CD8-positive, alpha-beta memory T cell (primary cell): ENCODE data around the gene RMI1. TPM values are rescaled to one million over a fixed set of nuclear protein-coding genes. Genes with fewer than 3 reads are reported as not detected.

Experiments used
- CTCF ChIA-PET: fragments of 350-600 bp; sonication (Branson Sonifier 250); formaldehyde crosslinking; loops from one replicate; lab custom pipeline; 2021; ENCODE audit warnings: antibody characterized with exemption; lab: Charles Lee
- POLR2A ChIA-PET: fragments of 350-600 bp; sonication (Branson Sonifier 250); formaldehyde crosslinking; loops from one replicate; lab custom pipeline; 2021; ENCODE audit warnings: antibody characterized with exemption; lab: Charles Lee
- DNase-seq, 5 donors: peaks; one replicate each; pipeline versions ENCODE4 v3.0.0 to v3.0.0-alpha.2; 2020 to 2022; ENCODE audit warnings: mixed read lengths in 1 of 5
- H3K27ac ChIP-seq: one replicate; pipeline ENCODE4 v1.7.0; 2013; ENCODE audit warnings: low read depth, mild to moderate bottlenecking, low read length, moderate library complexity
- H3K27me3 ChIP-seq: 2 replicates; pipeline ENCODE4 v1.7.0; 2013; ENCODE audit warnings: low read length, mild to moderate bottlenecking; ENCODE audit not compliant: insufficient read depth, poor library complexity, severe bottlenecking
- H3K36me3 ChIP-seq: 2 replicates; pipeline ENCODE4 v1.7.0; 2013; ENCODE audit warnings: mild to moderate bottlenecking, low read length, moderate library complexity; ENCODE audit not compliant: insufficient read depth
- H3K4me1 ChIP-seq: 2 replicates; pipeline ENCODE4 v1.7.0; 2013; ENCODE audit warnings: mild to moderate bottlenecking, low read length, moderate library complexity; ENCODE audit not compliant: insufficient read depth
- H3K4me3 ChIP-seq: 2 replicates; pipeline ENCODE4 v1.7.0; 2013; ENCODE audit warnings: mild to moderate bottlenecking, low read length
- H3K9me3 ChIP-seq: 2 replicates; pipeline ENCODE4 v1.7.0; 2013; ENCODE audit warnings: mild to moderate bottlenecking, low read length
- H3K27ac Mint-ChIP-seq, 8 donors: one replicate each; pipeline ENCODE4 v1.8.0; 2020 to 2021; ENCODE audit warnings: mixed read lengths in 8 of 8, mild to moderate bottlenecking in 6 of 8, inconsistent platforms in 3 of 8, moderate library complexity in 3 of 8
- H3K27me3 Mint-ChIP-seq, 2 donors: one replicate each; pipeline ENCODE4 v1.8.0; 2020 to 2021; ENCODE audit warnings: mixed read lengths in 2 of 2, mild to moderate bottlenecking in 1 of 2, moderate library complexity in 1 of 2
- H3K36me3 Mint-ChIP-seq, 3 donors: one replicate each; pipeline ENCODE4 v1.8.0; 2020 to 2021; ENCODE audit warnings: mixed read lengths in 3 of 3, inconsistent platforms in 1 of 3, mild to moderate bottlenecking in 1 of 3
- H3K4me1 Mint-ChIP-seq, 3 donors: one replicate each; pipeline ENCODE4 v1.8.0; 2020 to 2021; ENCODE audit warnings: mixed read lengths in 3 of 3, inconsistent platforms in 1 of 3, mild to moderate bottlenecking in 1 of 3
- H3K4me3 Mint-ChIP-seq, 7 donors: one replicate each; pipeline ENCODE4 v1.8.0; 2020 to 2021; ENCODE audit warnings: mixed read lengths in 7 of 7, mild to moderate bottlenecking in 6 of 7, moderate library complexity in 4 of 7, inconsistent platforms in 2 of 7
- H3K9me3 Mint-ChIP-seq, 5 donors: one replicate each; pipeline ENCODE4 v1.8.0; 2020 to 2022; ENCODE audit warnings: mixed read lengths in 5 of 5, mild to moderate bottlenecking in 3 of 5, moderate library complexity in 2 of 5, inconsistent platforms in 1 of 5
- polyA plus RNA-seq: library from polyadenylated mRNA; unstranded; fragments of 300-500 nt; fragmentation: Illumina TruSeq; gene quantifications from one replicate; pipeline ENCODE4 v1.2.3, GENCODE V29; 2021
- total RNA-seq, 2 experiments: library from RNA; stranded (reverse); gene quantifications; one replicate each; pipeline ENCODE4 v1.2.3, GENCODE V29; 2021

The RMI1 gene
- total RNA-seq (10 to 100 TPM; 29.0 to 29.3 TPM), polyA plus RNA-seq (5.9 TPM)

DNA sequence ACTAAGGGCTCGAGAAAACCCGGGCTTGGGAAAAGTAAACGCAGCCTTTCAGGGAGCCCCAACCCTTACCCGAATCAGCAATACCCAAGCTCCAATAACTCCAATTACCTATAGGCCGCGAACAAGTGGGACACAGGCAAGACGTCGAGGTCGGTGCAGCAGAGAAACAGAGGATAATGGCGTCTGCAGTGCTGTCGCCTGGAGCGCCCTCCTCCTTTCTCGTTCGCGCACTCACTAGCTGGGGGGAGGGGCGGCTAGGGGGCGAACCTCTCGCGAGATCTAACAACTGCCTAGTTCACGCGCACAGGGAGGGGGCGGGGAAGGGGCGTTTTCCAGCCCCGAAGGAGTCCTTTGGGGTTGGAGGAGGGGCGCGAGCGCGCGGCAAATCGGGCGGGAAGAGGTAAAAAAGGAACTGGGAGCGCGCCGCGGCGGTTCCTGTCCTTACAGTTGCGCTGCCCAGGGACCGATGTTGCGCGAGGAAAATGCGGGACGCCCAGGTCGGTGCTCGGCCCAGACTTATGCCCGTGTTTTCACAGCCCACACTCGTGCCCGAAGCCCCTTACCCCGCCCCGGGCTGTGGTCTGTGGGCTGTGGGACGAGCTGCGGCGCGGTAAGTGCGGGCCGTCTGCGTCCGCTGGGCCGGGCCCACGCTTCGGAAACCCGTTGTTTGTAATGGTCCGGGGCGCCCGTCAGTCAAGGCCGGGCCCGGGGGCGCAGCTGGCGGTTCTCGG, at the start of gene RMI1:
Gene RMI1 (plus strand): TSS at position 411 of the 731 bp plus-strand sequence. CDS start 20,182 bp downstream, outside the sequence.
- H3K27me3 ChIP-seq: no peaks in the 10 kb centered on the region
- H3K36me3 Mint-ChIP-seq: peaks cover 4 to 51% (median 13%) of the 10 kb centered on the region in 3 donors
- POLR2A ChIA-PET: interaction anchor here (0.8 to 3.3 kb wide), 12 partner anchors 10 to 1960 kb away, joined by 3 to 28 read pairs (median 6); partner anchors contain the start of genes IDNK, KIF27, NAA35 and UBQLN1
- H3K27me3 Mint-ChIP-seq: peaks cover 0 to 10% of the 10 kb centered on the region in 2 donors
- H3K4me1 ChIP-seq: peaks cover 35% of the 10 kb centered on the region
- CTCF ChIA-PET: interaction anchor here (0.6 to 1.5 kb wide), 6 partner anchors 16 to 273 kb away, joined by 3 to 7 read pairs (median 4); partner anchors contain the start of genes KIF27 and UBQLN1
- peaks cover 23% of the 10 kb centered on the region for H3K36me3 ChIP-seq
- H3K4me1 Mint-ChIP-seq: peaks cover 45 to 57% (median 52%) of the 10 kb centered on the region in 3 donors
- H3K4me3 Mint-ChIP-seq: peak within 1 kb of the TSS; percentile 91 to 100 (median 98)
- peak within 1 kb of the TSS; percentile 94 for H3K27ac ChIP-seq
- peaks cover 0 to 2% (median 0%) of the 10 kb centered on the region in 5 donors for H3K9me3 Mint-ChIP-seq
- H3K9me3 ChIP-seq: no peaks in the 10 kb centered on the region
- H3K4me3 ChIP-seq: peak within 1 kb of the TSS; percentile 82
- H3K27ac Mint-ChIP-seq: peak within 1 kb of the TSS; percentile 97 to 99 (median 99)
- DNase-seq: peak; percentile 98 to 100 (median 100)

DNA sequence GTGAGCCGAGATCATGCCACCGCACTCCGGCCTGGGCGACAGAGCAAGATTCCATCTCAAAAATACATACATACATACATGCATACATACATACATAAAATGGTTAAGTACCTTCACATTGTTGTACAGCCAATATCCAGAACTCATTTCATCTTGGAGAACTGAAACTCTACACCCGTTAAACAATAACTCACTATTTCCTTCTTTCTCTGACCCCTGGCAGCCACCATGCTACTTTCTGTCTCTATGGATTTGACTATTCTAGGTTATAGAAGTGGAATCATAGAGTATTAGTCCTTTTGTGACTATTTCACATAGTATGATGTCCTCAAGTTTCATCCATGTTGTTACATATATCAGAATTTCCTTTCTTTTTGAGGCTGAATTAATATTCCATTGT, 49.7 kb upstream of the RMI1 start:
- POLR2A ChIA-PET: no interaction called here
- no peak for DNase-seq
- no peak overlapping the region for H3K4me3 ChIP-seq

DNA sequence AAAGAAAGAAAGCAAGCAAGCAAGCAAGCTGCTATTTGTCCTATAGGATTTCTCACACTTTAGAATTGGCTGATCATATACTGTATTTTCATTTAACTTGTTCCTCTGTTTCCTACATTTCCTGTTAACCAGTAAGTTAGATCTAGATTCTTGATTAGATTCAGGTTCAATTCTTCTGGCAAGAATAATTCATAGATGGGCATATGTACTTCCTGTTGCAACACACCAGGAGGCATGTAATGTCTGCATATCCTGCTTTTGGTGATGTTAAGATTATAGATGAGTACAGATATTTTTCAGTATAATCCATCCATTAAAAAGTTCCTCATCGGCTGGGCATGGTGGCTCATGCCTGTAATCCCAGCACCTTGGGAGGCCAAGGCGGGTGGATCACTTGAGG, 48.6 kb upstream of the RMI1 start:
- H3K27me3 Mint-ChIP-seq: peaks cover 0 to 3% of the 10 kb centered on the region in 2 donors
- H3K27me3 ChIP-seq: no peaks in the 10 kb centered on the region
- no peak overlapping the region for H3K27ac Mint-ChIP-seq
- ChIA-PET CTCF (no interaction called here), POLR2A (no interaction called here)
- H3K36me3 Mint-ChIP-seq: no peaks in the 10 kb centered on the region
- no peak for DNase-seq
- H3K27ac ChIP-seq: no peak overlapping the region
- H3K4me3 ChIP-seq: no peak overlapping the region
- H3K4me1 ChIP-seq: no peaks in the 10 kb centered on the region
- peaks cover 0 to 8% (median 0%) of the 10 kb centered on the region in 3 donors for H3K4me1 Mint-ChIP-seq
- no peak overlapping the region for H3K4me3 Mint-ChIP-seq
- no peaks in the 10 kb centered on the region for H3K9me3 ChIP-seq
- H3K9me3 Mint-ChIP-seq: no peaks in the 10 kb centered on the region
- no peaks in the 10 kb centered on the region for H3K36me3 ChIP-seq

More for the DNA sequence above, 49.7 kb upstream of the RMI1 start:
- Histone ChIP-seq H3K27me3 (no peaks in the 10 kb centered on the region), H3K27ac (no peak overlapping the region), H3K4me1 (no peaks in the 10 kb centered on the region), H3K9me3 (no peaks in the 10 kb centered on the region), H3K36me3 (no peaks in the 10 kb centered on the region)
- Mint-ChIP-seq H3K27ac (no peak overlapping the region), H3K9me3 (no peaks in the 10 kb centered on the region), H3K4me3 (no peak overlapping the region), H3K36me3 (no peaks in the 10 kb centered on the region), H3K27me3 (peaks cover 0 to 3% of the 10 kb centered on the region in 2 donors), H3K4me1 (peaks cover 0 to 8% (median 0%) of the 10 kb centered on the region in 3 donors)
- CTCF ChIA-PET: interaction anchor here (1.4 kb wide), 1 partner anchor 242 kb away, joined by 4 read pairs; no protein-coding TSS in a partner anchor

GRCh38 chr9:83932851-83933250, 47.8 kb upstream of the RMI1 start:
- no peak for DNase-seq

DNA sequence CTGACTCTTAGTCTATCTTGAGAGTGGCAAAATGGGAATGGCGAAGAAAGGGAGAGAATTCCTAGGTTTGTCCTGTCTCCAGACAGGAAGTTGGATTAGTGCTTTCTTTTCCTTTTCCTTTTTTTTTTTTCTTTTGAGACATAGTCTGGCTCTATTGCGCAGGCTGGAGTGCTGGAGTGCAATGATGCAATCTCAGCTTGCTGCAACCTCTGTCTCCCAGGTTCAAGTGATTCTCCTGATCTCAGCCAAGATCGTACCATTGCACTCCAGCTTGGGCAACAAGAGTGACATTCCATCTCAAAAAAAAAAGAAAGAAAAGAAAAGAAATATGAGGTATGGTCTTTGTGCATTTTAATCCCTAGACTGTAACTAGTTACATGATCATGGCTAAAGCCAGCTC, 46.8 kb upstream of the RMI1 start:
- Histone ChIP-seq H3K27ac (no peak overlapping the region), H3K4me1 (no peaks in the 10 kb centered on the region), H3K9me3 (no peaks in the 10 kb centered on the region), H3K27me3 (no peaks in the 10 kb centered on the region), H3K36me3 (no peaks in the 10 kb centered on the region), H3K4me3 (no peak overlapping the region)
- H3K27ac Mint-ChIP-seq: no peak overlapping the region
- ChIA-PET POLR2A (no interaction called here), CTCF (interaction anchor here (1.5 kb wide), 1 partner anchor 313 kb away, joined by 3 read pairs; no protein-coding TSS in a partner anchor)
- H3K36me3 Mint-ChIP-seq: peaks cover 0 to 5% (median 2%) of the 10 kb centered on the region in 3 donors
- no peaks in the 10 kb centered on the region for H3K27me3 Mint-ChIP-seq
- H3K9me3 Mint-ChIP-seq: no peaks in the 10 kb centered on the region
- DNase-seq: no peak
- H3K4me1 Mint-ChIP-seq: peaks cover 0 to 8% (median 0%) of the 10 kb centered on the region in 3 donors
- H3K4me3 Mint-ChIP-seq: no peak overlapping the region

More at GRCh38 chr9:83932851-83933250, 47.8 kb upstream of the RMI1 start:
- ChIA-PET POLR2A (no interaction called here), CTCF (interaction anchor here (1.5 kb wide), 1 partner anchor 312 kb away, joined by 3 read pairs; no protein-coding TSS in a partner anchor)
- Histone ChIP-seq H3K4me1 (no peaks in the 10 kb centered on the region), H3K36me3 (no peaks in the 10 kb centered on the region), H3K27ac (no peak overlapping the region), H3K9me3 (no peaks in the 10 kb centered on the region), H3K27me3 (no peaks in the 10 kb centered on the region), H3K4me3 (no peak overlapping the region)
- no peaks in the 10 kb centered on the region for H3K27me3 Mint-ChIP-seq
- peaks cover 0 to 8% (median 0%) of the 10 kb centered on the region in 3 donors for H3K4me1 Mint-ChIP-seq
- peaks cover 0 to under 1% (median under 1%) of the 10 kb centered on the region in 3 donors for H3K36me3 Mint-ChIP-seq
- no peak overlapping the region for H3K4me3 Mint-ChIP-seq
- H3K27ac Mint-ChIP-seq: no peak overlapping the region
- no peaks in the 10 kb centered on the region for H3K9me3 Mint-ChIP-seq

DNA sequence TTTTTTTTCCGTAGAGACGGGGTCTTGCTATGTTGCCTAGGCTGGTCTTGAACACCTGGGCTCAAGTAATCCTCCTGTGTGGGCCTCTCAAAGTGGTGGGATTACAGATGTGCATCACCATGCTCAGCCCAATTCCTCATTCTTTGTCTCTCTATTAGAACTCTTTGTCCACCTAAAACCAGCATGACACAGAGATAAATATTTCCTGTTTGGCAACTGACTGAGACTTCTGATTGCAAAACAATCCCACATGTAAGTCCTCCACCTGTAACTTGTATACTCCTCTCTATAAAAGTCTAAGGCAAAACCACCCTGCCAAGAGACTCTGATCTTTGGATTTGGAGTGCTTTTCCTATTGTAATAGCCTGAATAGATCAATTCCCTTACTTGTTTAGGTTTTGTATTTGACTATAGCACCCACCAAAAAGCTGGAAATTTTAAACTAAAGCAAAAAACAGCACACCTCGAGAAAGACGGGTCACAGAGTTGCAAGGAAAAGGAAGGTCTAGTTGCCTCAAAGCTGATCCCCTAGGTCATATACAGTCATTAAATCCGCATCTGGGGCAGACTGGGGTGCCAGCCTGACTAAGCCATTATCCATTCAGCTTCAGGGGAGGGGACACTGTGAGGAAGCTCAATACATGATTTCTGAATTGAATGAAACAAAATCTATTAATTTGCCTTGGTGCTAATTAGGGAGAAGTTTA, 45.9 kb upstream of the RMI1 start:
- DNase-seq: no peak
- Histone ChIP-seq H3K4me1 (no peaks in the 10 kb centered on the region), H3K4me3 (no peak overlapping the region), H3K9me3 (no peaks in the 10 kb centered on the region), H3K27ac (no peak overlapping the region), H3K36me3 (no peaks in the 10 kb centered on the region), H3K27me3 (no peaks in the 10 kb centered on the region)
- Mint-ChIP-seq H3K27ac (no peak overlapping the region), H3K4me3 (no peak overlapping the region), H3K4me1 (peaks cover 0 to 8% (median 0%) of the 10 kb centered on the region in 3 donors), H3K36me3 (peaks cover 0 to 13% (median 5%) of the 10 kb centered on the region in 3 donors), H3K27me3 (no peaks in the 10 kb centered on the region), H3K9me3 (no peaks in the 10 kb centered on the region)
- POLR2A ChIA-PET: no interaction called here
- CTCF ChIA-PET: interaction anchor here (1.5 to 3.1 kb wide), 2 partner anchors 238 to 314 kb away, joined by 3 to 25 read pairs; no protein-coding TSS in a partner anchor

- CTCF ChIA-PET: interaction anchor here (2.4 to 3.1 kb wide), 2 partner anchors 238 to 325 kb away, joined by 16 to 25 read pairs; no protein-coding TSS in a partner anchor
- Mint-ChIP-seq H3K4me1 (peaks cover 0 to 8% (median 0%) of the 10 kb centered on the region in 3 donors), H3K9me3 (no peaks in the 10 kb centered on the region)
These were observed 45.2 kb upstream of the RMI1 start for GRCh38 chr9:83935276-83935935.

More at GRCh38 chr9:83935276-83935935, 45.2 kb upstream of the RMI1 start:
- H3K27ac ChIP-seq: no peak overlapping the region
- H3K9me3 ChIP-seq: no peaks in the 10 kb centered on the region
- POLR2A ChIA-PET: no interaction called here
- no peak for DNase-seq
- Mint-ChIP-seq H3K27ac (no peak overlapping the region), H3K36me3 (peaks cover 0 to 18% (median 6%) of the 10 kb centered on the region in 3 donors), H3K27me3 (no peaks in the 10 kb centered on the region), H3K4me3 (no peak overlapping the region)
- H3K4me1 ChIP-seq: no peaks in the 10 kb centered on the region
- H3K36me3 ChIP-seq: no peaks in the 10 kb centered on the region
- H3K4me3 ChIP-seq: no peak overlapping the region
- no peaks in the 10 kb centered on the region for H3K27me3 ChIP-seq
